HepG2 (cell line): ENCODE data around the gene FRMD4A. TPM values are rescaled to one million over a fixed set of nuclear protein-coding genes. Genes with fewer than 3 reads are reported as not detected.

Experiments used
- MEIS1 ChIP-seq: sonication (generic); formaldehyde crosslinking; IDR thresholded peaks from 2 replicates; pipeline ENCODE4 v1.9.0; 2021; ENCODE audit warnings: mild to moderate bottlenecking, missing genetic modification reagents, moderate library complexity, borderline replicate concordance
- PHF20 ChIP-seq: sonication (generic); formaldehyde crosslinking; IDR thresholded peaks from 2 replicates; pipeline ENCODE4 v1.5.0; 2020; ENCODE audit warnings: mild to moderate bottlenecking, missing genetic modification reagents
- SNAPC4 ChIP-seq: sonication (generic); formaldehyde crosslinking; IDR thresholded peaks from 2 replicates; pipeline ENCODE4 v1.4.0; 2020; ENCODE audit warnings: mild to moderate bottlenecking, missing genetic modification reagents
- polyA plus RNA-seq, 8 experiments: library from polyadenylated mRNA; depleted of rRNA in 3 of 8; stranded (reverse) in 7 of 8; unstranded in 1 of 8; fragments of >200 nt; fragmentation: Illumina TruSeq in 4 of 8; extraction: Trizol in 4 of 8; gene quantifications; 2 replicates each; pipeline versions ENCODE4 v1.2.1 to v1.2.3, GENCODE V29; 2011 to 2016; ENCODE audit warnings: low read depth in 4 of 8, missing spikeins in 1 of 8, mixed read lengths in 1 of 8; ENCODE audit not compliant: insufficient read depth in 1 of 8
- total RNA-seq, 5 experiments: library from RNA; depleted of rRNA; stranded (reverse); fragments of >200 nt; fragmentation: Illumina TruSeq; extraction: Trizol; gene quantifications; 2 replicates each; pipeline ENCODE4 v1.2.3, GENCODE V29; 2016; ENCODE audit warnings: low read depth in 1 of 5
- TF ChIP-seq, protein P1 (sequence below): sonication (generic); formaldehyde crosslinking; IDR thresholded peaks from 2 replicates; pipeline ENCODE4 v1.5.1; 2020; ENCODE audit warnings: mild to moderate bottlenecking, missing genetic modification reagents, moderate library complexity
- TF ChIP-seq, protein P2 (sequence below): sonication (generic); formaldehyde crosslinking; IDR thresholded peaks from 2 replicates; pipeline ENCODE4 v1.4.0; 2020; ENCODE audit warnings: missing genetic modification reagents

FRMD4A gene
- total and polyA plus RNA-seq, 2 of the 13 experiments (the other 11 are each of a cell fraction or from before 2014, with no cell fraction given), result 0.09 to 0.26 TPM

DNA sequence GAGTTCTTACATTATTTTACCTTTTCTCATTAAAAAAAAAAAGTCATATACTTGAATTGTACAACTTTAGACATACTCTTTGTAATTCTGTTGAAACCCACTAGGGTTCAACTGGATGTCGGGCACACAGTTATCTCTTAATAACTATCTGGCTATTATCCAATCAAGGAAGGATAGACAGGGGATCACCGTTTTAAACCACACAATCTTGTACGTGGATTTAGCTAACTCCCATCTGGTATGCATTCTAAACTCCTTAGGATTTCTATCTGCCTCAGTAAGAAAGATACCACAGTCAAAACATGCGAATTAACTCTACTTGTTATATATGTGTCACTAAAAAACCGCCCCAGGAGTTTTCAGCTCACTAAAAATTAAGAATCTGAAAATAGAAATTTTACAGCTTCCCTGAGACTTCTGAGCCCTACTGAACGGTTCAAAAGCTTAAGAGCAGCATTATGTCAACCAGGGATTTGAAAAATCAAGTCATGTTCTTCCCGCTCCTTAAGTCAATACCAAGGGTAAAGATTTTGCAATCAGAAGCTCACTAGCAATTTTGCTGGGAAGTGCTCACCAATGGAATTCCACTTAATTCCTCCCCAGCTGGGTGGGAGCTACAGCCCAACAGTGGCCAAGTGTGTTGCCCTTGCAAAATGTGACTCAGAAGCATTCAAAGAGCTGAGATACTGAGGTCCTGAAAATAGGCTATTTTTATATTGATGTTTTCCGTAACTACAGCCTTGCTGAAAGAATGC lies 267.0 kb downstream of the FRMD4A start (continued):
- TF ChIP-seq, protein P1, sequence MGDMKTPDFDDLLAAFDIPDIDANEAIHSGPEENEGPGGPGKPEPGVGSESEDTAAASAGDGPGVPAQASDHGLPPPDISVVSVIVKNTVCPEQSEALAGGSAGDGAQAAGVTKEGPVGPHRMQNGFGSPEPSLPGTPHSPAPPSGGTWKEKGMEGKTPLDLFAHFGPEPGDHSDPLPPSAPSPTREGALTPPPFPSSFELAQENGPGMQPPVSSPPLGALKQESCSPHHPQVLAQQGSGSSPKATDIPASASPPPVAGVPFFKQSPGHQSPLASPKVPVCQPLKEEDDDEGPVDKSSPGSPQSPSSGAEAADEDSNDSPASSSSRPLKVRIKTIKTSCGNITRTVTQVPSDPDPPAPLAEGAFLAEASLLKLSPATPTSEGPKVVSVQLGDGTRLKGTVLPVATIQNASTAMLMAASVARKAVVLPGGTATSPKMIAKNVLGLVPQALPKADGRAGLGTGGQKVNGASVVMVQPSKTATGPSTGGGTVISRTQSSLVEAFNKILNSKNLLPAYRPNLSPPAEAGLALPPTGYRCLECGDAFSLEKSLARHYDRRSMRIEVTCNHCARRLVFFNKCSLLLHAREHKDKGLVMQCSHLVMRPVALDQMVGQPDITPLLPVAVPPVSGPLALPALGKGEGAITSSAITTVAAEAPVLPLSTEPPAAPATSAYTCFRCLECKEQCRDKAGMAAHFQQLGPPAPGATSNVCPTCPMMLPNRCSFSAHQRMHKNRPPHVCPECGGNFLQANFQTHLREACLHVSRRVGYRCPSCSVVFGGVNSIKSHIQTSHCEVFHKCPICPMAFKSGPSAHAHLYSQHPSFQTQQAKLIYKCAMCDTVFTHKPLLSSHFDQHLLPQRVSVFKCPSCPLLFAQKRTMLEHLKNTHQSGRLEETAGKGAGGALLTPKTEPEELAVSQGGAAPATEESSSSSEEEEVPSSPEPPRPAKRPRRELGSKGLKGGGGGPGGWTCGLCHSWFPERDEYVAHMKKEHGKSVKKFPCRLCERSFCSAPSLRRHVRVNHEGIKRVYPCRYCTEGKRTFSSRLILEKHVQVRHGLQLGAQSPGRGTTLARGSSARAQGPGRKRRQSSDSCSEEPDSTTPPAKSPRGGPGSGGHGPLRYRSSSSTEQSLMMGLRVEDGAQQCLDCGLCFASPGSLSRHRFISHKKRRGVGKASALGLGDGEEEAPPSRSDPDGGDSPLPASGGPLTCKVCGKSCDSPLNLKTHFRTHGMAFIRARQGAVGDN (CRISPR knock-in tag), result no peak
- TF ChIP-seq PHF20 (CRISPR knock-in tag) (no peak), MEIS1 (CRISPR knock-in tag) (no peak), SNAPC4 (CRISPR knock-in tag) (no peak)
- TF ChIP-seq, protein P2, sequence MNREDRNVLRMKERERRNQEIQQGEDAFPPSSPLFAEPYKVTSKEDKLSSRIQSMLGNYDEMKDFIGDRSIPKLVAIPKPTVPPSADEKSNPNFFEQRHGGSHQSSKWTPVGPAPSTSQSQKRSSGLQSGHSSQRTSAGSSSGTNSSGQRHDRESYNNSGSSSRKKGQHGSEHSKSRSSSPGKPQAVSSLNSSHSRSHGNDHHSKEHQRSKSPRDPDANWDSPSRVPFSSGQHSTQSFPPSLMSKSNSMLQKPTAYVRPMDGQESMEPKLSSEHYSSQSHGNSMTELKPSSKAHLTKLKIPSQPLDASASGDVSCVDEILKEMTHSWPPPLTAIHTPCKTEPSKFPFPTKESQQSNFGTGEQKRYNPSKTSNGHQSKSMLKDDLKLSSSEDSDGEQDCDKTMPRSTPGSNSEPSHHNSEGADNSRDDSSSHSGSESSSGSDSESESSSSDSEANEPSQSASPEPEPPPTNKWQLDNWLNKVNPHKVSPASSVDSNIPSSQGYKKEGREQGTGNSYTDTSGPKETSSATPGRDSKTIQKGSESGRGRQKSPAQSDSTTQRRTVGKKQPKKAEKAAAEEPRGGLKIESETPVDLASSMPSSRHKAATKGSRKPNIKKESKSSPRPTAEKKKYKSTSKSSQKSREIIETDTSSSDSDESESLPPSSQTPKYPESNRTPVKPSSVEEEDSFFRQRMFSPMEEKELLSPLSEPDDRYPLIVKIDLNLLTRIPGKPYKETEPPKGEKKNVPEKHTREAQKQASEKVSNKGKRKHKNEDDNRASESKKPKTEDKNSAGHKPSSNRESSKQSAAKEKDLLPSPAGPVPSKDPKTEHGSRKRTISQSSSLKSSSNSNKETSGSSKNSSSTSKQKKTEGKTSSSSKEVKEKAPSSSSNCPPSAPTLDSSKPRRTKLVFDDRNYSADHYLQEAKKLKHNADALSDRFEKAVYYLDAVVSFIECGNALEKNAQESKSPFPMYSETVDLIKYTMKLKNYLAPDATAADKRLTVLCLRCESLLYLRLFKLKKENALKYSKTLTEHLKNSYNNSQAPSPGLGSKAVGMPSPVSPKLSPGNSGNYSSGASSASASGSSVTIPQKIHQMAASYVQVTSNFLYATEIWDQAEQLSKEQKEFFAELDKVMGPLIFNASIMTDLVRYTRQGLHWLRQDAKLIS, result no peak
